ENCODE measurements around the gene SURF1. TPM values are rescaled to one million over a fixed set of nuclear protein-coding genes. Genes with fewer than 3 reads are reported as not detected.
"Not testable (repeated sequence)": the region's sequence is repeated elsewhere in the genome, so short reads cannot be mapped to it uniquely, and the experiment has no call there.

Gene SURF1
- polyA plus RNA-seq, 1 experiment, result 46.1 TPM

DNA sequence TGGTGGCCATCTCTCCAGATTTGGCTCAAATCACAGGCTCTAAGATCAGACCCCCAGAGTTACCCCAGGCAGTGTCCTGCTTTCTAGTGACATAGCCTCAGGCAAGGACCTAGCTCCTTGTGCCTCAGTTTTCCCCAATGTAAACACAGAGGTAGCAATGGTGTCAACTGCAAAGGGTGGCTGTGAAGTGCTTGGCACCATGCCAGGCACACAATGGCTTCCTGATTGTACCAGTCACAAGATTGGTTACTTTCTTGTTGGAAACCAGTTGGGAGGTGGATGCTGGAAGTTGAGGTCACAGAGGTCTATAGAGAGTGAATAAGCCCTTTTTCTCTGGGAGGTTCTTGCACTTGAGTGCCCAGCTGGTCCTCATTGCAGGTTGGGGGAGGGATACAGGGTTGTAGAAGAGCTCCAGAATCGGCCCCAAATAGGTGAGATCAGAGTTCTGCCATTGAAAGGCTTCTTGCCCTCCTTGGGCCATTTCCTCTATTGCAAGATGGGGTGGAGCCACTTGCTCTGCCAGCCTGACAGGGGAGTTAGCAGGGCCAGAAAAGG lies 22.2 kb upstream of the SURF1 start:
- CTCF ChIA-PET, result interaction anchor here (1.2 to 2.3 kb wide), 3 partner anchors 25 to 28 kb away, joined by 3 to 8 read pairs (median 5); no protein-coding TSS in a partner anchor
- DNase-seq (ENCODE audit: low read depth), result no peak
- no peaks in the 10 kb centered on the region for H3K36me3 ChIP-seq (ENCODE audit: control insufficient read depth, insufficient read depth, low read length)
- H3K27me3 ChIP-seq (ENCODE audit: control insufficient read depth, insufficient read depth, low read length), result no peaks in the 10 kb centered on the region
- no peak overlapping the region for H3K4me3 ChIP-seq (ENCODE audit: low read depth, low read length)
- TF ChIP-seq, protein P1, sequence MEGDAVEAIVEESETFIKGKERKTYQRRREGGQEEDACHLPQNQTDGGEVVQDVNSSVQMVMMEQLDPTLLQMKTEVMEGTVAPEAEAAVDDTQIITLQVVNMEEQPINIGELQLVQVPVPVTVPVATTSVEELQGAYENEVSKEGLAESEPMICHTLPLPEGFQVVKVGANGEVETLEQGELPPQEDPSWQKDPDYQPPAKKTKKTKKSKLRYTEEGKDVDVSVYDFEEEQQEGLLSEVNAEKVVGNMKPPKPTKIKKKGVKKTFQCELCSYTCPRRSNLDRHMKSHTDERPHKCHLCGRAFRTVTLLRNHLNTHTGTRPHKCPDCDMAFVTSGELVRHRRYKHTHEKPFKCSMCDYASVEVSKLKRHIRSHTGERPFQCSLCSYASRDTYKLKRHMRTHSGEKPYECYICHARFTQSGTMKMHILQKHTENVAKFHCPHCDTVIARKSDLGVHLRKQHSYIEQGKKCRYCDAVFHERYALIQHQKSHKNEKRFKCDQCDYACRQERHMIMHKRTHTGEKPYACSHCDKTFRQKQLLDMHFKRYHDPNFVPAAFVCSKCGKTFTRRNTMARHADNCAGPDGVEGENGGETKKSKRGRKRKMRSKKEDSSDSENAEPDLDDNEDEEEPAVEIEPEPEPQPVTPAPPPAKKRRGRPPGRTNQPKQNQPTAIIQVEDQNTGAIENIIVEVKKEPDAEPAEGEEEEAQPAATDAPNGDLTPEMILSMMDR (IDR thresholded peaks at IDR 0.05; ENCODE audit: insufficient read depth, low read depth, low read length), result no peak
- POLR2A ChIA-PET, result no interaction called here

DNA sequence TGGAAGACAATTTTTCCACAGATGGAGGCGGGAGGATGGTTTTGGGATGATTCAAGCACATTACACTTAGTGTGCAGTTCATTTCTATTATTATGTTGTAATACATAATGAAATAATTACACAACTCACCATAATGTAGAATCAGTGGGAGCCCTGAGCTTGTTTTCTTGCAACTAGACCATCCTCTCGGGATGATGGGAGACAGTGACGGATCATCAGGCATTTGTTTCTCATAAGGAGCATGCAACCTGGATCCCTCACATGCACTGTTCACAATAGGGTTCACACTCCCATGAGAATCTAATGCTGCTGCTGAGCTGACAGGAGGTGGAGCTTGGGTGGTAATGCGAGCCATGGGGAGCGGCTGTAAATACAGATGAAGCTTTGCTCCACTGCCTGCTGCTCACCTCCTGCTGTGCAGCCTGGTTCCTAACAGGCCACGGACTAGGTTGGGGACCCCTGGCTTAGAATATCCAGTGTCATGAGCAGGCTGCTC lies 21.5 kb upstream of the SURF1 start:
- POLR2A ChIA-PET, result no interaction called here
- Histone ChIP-seq H3K27me3 (ENCODE audit: control insufficient read depth, insufficient read depth, low read length) (no peaks in the 10 kb centered on the region), H3K4me3 (ENCODE audit: low read depth, low read length) (no peak overlapping the region), H3K36me3 (ENCODE audit: control insufficient read depth, insufficient read depth, low read length) (peaks cover 4% of the 10 kb centered on the region)
- CTCF ChIA-PET, result interaction anchor here (1.5 to 2.3 kb wide), 3 partner anchors 26 to 36 kb away, joined by 3 to 8 read pairs (median 5); no protein-coding TSS in a partner anchor
- DNase-seq (ENCODE audit: low read depth), result no peak
- TF ChIP-seq, protein P1 (IDR thresholded peaks at IDR 0.05; ENCODE audit: insufficient read depth, low read depth, low read length), result no peak

DNA sequence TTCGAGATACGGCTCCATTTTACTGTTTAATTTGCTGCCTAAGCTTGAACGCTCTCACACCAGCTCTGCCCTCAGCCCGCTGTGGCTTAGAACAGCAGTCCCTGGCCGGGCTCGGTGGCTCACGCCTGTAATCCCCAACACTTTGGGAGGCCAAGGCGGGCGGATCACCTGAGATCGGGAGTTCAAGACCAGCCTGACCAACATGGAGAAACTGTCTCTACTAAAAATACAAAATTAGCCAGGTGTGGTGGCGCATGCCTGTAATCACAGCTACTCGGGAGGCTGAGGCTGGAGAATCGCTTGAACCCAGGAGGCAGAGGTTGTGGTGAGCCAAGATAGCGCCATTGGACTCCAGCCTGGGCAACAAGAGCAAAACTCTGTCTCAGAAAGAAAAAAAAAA lies 21.0 kb upstream of the SURF1 start:
- POLR2A ChIA-PET; H3K4me3 ChIP-seq (ENCODE audit: low read depth, low read length): not testable (repeated sequence)
- CTCF ChIA-PET, result interaction anchor here (0.7 to 2.3 kb wide), 4 partner anchors 26 to 37 kb away, joined by 3 to 8 read pairs (median 4); no protein-coding TSS in a partner anchor

DNA sequence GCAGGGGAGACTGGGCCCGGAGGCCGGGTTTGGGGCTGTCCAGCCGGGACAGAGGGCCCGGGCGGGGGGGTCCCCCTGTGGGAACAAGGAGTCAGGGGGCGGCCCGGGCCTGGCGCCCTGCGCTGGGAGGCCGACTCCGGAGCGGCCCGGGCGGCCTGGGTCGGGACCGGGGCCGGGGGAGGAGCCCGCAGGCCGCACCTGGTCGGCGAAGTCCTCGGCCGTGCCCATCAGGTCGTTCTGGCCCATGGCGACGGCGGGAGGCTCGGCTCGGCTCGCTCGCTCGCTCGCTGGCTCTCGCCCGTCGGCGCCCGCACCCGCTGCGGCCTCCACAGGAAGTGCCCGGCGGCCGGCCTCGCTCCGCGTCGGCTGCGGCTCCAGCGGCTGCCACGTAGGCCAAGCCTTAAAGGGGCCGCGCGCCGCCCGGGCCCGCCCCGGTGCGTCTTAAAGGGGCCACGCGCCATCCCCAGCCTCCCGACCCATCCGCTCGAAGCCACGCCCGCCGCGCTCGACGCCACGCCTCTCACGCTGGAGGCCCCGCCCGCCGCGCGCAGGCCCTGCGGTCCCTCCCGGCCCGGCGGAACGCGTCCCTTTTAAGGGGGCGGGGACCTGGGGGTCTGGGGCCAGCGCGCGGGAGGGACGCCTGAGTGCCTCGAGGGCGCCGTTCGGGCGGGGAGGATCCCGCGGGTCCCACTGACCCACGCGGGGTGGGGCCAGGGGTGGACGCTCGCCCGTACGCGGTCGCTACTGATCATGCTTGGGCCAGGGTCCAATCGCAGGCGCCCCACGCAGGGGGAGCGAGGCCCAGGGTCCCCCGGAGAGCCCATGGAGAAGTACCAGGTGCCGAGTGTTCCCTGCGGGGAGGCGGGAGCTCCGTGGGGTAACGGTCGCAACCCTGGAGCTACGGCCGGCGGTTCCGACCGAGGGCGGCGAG lies 19.7 kb upstream of the SURF1 start, which contains the start of the genes STKLD1 and SURF4:
Gene STKLD1 (plus strand): TSS at position 643 of the 931 bp plus-strand sequence. CDS start 108 bp downstream, at position 751.
Gene SURF4 (minus strand): TSS at position 337 of the 931 bp plus-strand sequence. CDS start 91 bp downstream, at position 246.
- H3K4me3 ChIP-seq (ENCODE audit: low read depth, low read length), result peak within 1 kb of the TSS; percentile 79
- peaks cover 10% of the 10 kb centered on the region for H3K36me3 ChIP-seq (ENCODE audit: control insufficient read depth, insufficient read depth, low read length)
- no peaks in the 10 kb centered on the region for H3K27me3 ChIP-seq (ENCODE audit: control insufficient read depth, insufficient read depth, low read length)
- POLR2A ChIA-PET, result no interaction called here
- TF ChIP-seq, protein P1 (IDR thresholded peaks at IDR 0.05; ENCODE audit: insufficient read depth, low read depth, low read length), result no peak
- peak; percentile 69 for DNase-seq (ENCODE audit: low read depth)
- CTCF ChIA-PET, result interaction anchor here (1.6 kb wide), 1 partner anchor 34 kb away, joined by 3 read pairs; no protein-coding TSS in a partner anchor

More for the DNA sequence above, 21.0 kb upstream of the SURF1 start:
- not testable (repeated sequence) for H3K27me3 ChIP-seq (ENCODE audit: control insufficient read depth, insufficient read depth, low read length); H3K36me3 ChIP-seq (ENCODE audit: control insufficient read depth, insufficient read depth, low read length); DNase-seq (ENCODE audit: low read depth)

DNA sequence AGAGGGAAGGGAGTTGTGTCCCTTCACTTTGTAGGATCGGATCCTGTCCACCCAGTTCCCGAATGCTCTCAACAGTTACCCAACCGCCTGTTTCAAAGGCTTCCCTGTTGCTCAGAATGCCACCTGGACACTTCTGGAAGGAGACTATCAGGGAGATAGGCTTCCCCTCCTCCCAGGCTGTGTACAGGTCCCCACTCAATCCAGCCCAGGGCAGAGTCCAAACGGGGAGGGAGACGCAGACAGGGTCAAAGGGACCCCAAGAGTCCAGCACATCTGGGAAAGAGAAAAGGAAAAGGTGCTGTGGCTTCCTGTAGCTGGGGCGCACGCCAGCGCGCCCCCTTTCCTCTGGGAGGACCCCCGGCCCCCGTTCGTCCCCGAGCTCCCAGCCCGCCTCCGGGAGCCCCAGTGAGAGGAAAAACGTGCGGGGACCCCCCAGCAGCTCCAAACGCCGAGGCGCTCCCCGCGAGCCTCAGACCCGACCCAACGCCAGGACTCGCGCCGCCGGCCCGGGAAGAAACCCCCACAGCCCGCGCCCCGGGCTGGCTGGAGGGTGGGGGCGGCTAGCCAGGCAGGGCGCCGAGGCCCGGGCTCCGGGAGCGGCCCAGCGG lies 18.9 kb upstream of the SURF1 start:
- ChIA-PET CTCF (interaction anchor here (1.0 to 1.6 kb wide), 2 partner anchors 25 to 42 kb away, joined by 3 read pairs; no protein-coding TSS in a partner anchor), POLR2A (no interaction called here)
- Histone ChIP-seq H3K4me3 (ENCODE audit: low read depth, low read length) (peak overlapping the region; percentile 77), H3K36me3 (ENCODE audit: control insufficient read depth, insufficient read depth, low read length) (peaks cover 14% of the 10 kb centered on the region), H3K27me3 (ENCODE audit: control insufficient read depth, insufficient read depth, low read length) (no peaks in the 10 kb centered on the region)
- no peak for DNase-seq (ENCODE audit: low read depth)
- TF ChIP-seq, protein P1 (IDR thresholded peaks at IDR 0.05; ENCODE audit: insufficient read depth, low read depth, low read length), result no peak

Data from BJ (cell line).